Heart left ventricle (tissue), 13 donors: Measurements from ENCODE around the gene TEX36.

Experiments used
- CTCF ChIP-seq, 12 donors: fragments of 200-600 bp; sonication (generic) in 4 of 12; IDR thresholded peaks; one replicate each; pipeline versions ENCODE4 v1.5.0 to v1.8.0; 2018 to 2022; ENCODE audit warnings: antibody characterized with exemption in 12 of 12, mild to moderate bottlenecking in 5 of 12
- POLR2A ChIP-seq, 2 donors: fragments of 450-650 bp; IDR thresholded peaks; one replicate each; pipeline ENCODE4 v1.6.1; 2017; ENCODE audit warnings: antibody characterized with exemption in 2 of 2, mild to moderate bottlenecking in 2 of 2, moderate library complexity in 2 of 2
- donor health status: ischemic (EF 13 %, LVEDD 7.1; RV severe dilation, severe dysfunction).
- donor health status: DM: no; HTN: yes; CAD: no.
- donor health status: DM: no; HTN: no; CAD: no.
- donor health status: ischemic (EF 25% LVEDD 6.9; RV normal size, moderate dysfunction).
- donor health status: ischemic (EF 25% LVEDD 5.7; RV mildly dilated, moderate dysfunction).
- donor health status: ischemic (EF 35%, LVEDD 5.7; RV mildly dilated, moderate dysfunction).
- donor health status: nonischemic (EF 11% LVEDD 7.7; RV severe dilation, severe dysfunction).
- donor health status: DM: yes; HTN: yes; CAD: no.
- donor health status: PGD.
- donor health status: ischemic (EF 29% LVEDD 5.4; RV normal size, mild dysfunction).
- donor health status: nonischemic (EF 23%, LVEDD 6.1; RV moderate dilation, normal function).

GRCh38 chr10:125639846-125640245, 43.1 kb downstream of the TEX36 start:
- no peak for TF ChIP-seq CTCF (IDR thresholded peaks at IDR 0.05)
- no peak for TF ChIP-seq POLR2A (IDR thresholded peaks at IDR 0.05)
